ENCODE results near the gene GSTM2.

GRCh38 chr1:109622895-109623294, 45.0 kb upstream of the GSTM2 start:
- TF ChIP-seq CTCF (conservative IDR thresholded peaks at IDR 0.05; ENCODE audit: low read length) (no peak), EZH2phosphoT487 (IDR thresholded peaks at IDR 0.05; ENCODE audit: borderline replicate concordance, low read depth, low read length) (no peak)
